HEK293 (cell line): ENCODE results near the gene UBAP1L.
A peak's percentile ranks its signal among the peaks of the same experiment; 100 is the strongest.
"Not testable (repeated sequence)": the region's sequence is repeated elsewhere in the genome, so short reads cannot be mapped to it uniquely, and the experiment has no call there.

ENCODE experiments used
- CTCF ChIA-PET: fragments of 350-600 bp; formaldehyde crosslinking; extraction: SDS; loops from one replicate; lab custom pipeline; 2021; ENCODE audit warnings: antibody characterized with exemption; lab: Yijun Ruan, JAX
- POLR2A ChIA-PET: fragments of 300-600 bp; formaldehyde crosslinking; extraction: SDS; loops from one replicate; lab custom pipeline; 2020; ENCODE audit warnings: antibody characterized with exemption, inconsistent platforms; lab: Yijun Ruan, JAX
- H3K27ac ChIP-seq: fragments of 200-500 bp; sonication (Bioruptor generic); 2 replicates; pipeline ENCODE4 v1.5.1; 2014; ENCODE audit warnings: low read depth, low read length, control low read depth, inconsistent platforms; ENCODE audit errors: extremely low read depth
- H3K36me3 ChIP-seq, 2 experiments: fragments of 200-500 bp in 1 of 2; sonication (Bioruptor generic) in 1 of 2; 1 replicate in 1 of 2; 2 replicates in 1 of 2; pipeline ENCODE4 v1.5.1; 2014 to 2017; ENCODE audit warnings: inconsistent platforms in 2 of 2, low read length in 2 of 2; ENCODE audit not compliant: control insufficient read depth in 2 of 2, insufficient read depth in 1 of 2
- H3K4me1 ChIP-seq: fragments of 200-500 bp; sonication (Bioruptor generic); 2 replicates; pipeline ENCODE4 v1.5.1; 2014; ENCODE audit warnings: mild to moderate bottlenecking, low read length, inconsistent platforms; ENCODE audit not compliant: control insufficient read depth, insufficient read depth
- H3K4me3 ChIP-seq: 2 replicates; pipeline ENCODE4 v1.5.1; 2011; ENCODE audit warnings: low read depth, mild to moderate bottlenecking, control low read depth, low read length, moderate library complexity
- H3K9me3 ChIP-seq: fragments of 200-500 bp; sonication (Bioruptor generic); 2 replicates; pipeline ENCODE4 v1.5.1; 2014; ENCODE audit warnings: low read depth, low read length, inconsistent platforms; ENCODE audit not compliant: control insufficient read depth, insufficient read depth
- EGR2 ChIP-seq: fragments of 450-650 bp; formaldehyde crosslinking; IDR thresholded peaks from 2 replicates; pipeline ENCODE4 v1.5.1; 2016; ENCODE audit warnings: low read depth, missing biosample characterization, missing genetic modification characterization
- GLIS2 ChIP-seq: fragments of 450-650 bp; formaldehyde crosslinking; IDR thresholded peaks from 2 replicates; pipeline ENCODE4 v1.5.1; 2016; ENCODE audit warnings: missing biosample characterization, missing genetic modification characterization
- HOXD13 ChIP-seq: sonication (generic); formaldehyde crosslinking; IDR thresholded peaks from 2 replicates; pipeline ENCODE4 v1.8.0; 2022; ENCODE audit warnings: missing genetic modification reagents, borderline replicate concordance
- PRDM1 ChIP-seq: fragments of 450-650 bp; formaldehyde crosslinking; IDR thresholded peaks from 2 replicates; pipeline ENCODE4; 2016; ENCODE audit warnings: missing biosample characterization, missing genetic modification characterization
- SP2 ChIP-seq: fragments of 450-650 bp; formaldehyde crosslinking; IDR thresholded peaks from 2 replicates; pipeline ENCODE4 v1.5.1; 2016; ENCODE audit warnings: missing biosample characterization, missing genetic modification characterization
- ZBTB26 ChIP-seq: fragments of 450-650 bp; formaldehyde crosslinking; optimal IDR thresholded peaks from 2 replicates; pipeline ENCODE3; 2016; ENCODE audit warnings: missing biosample characterization, mild to moderate bottlenecking, missing genetic modification characterization
- ZFHX2 ChIP-seq: fragments of 450-650 bp; formaldehyde crosslinking; conservative IDR thresholded peaks from 2 replicates; pipeline ENCODE4 v1.5.1; 2016; ENCODE audit warnings: missing biosample characterization, missing genetic modification characterization
- ZNF16 ChIP-seq: fragments of 450-650 bp; formaldehyde crosslinking; IDR thresholded peaks from 2 replicates; pipeline ENCODE4 v1.5.1; 2016; ENCODE audit warnings: low read depth, missing biosample characterization, missing genetic modification characterization
- ZNF335 ChIP-seq: fragments of 450-650 bp; formaldehyde crosslinking; conservative IDR thresholded peaks from 2 replicates; pipeline ENCODE4 v1.5.1; 2016; ENCODE audit warnings: missing biosample characterization, missing genetic modification characterization
- ZNF404 ChIP-seq: fragments of 450-650 bp; formaldehyde crosslinking; IDR thresholded peaks from 2 replicates; pipeline ENCODE4 v1.5.1; 2017; ENCODE audit warnings: missing biosample characterization, missing genetic modification characterization
- ZNF548 ChIP-seq: fragments of 450-650 bp; formaldehyde crosslinking; IDR thresholded peaks from 2 replicates; pipeline ENCODE4 v1.5.1; 2016; ENCODE audit warnings: missing biosample characterization, missing genetic modification characterization
- ZNF629 ChIP-seq: fragments of 450-650 bp; formaldehyde crosslinking; IDR thresholded peaks from 2 replicates; pipeline ENCODE4 v1.5.1; 2017; ENCODE audit warnings: missing biosample characterization, missing genetic modification characterization
- ZNF654 ChIP-seq: fragments of 450-650 bp; formaldehyde crosslinking; IDR thresholded peaks from 2 replicates; pipeline ENCODE4 v1.5.1; 2016; ENCODE audit warnings: low read depth, missing biosample characterization, missing genetic modification characterization
- ZXDB ChIP-seq: fragments of 450-650 bp; formaldehyde crosslinking; IDR thresholded peaks from 2 replicates; pipeline ENCODE4 v1.5.1; 2016; ENCODE audit warnings: missing biosample characterization, missing genetic modification characterization

The UBAP1L gene

GRCh38 chr15:65049418-65049840, 65.6 kb downstream of the UBAP1L start:
- POLR2A ChIA-PET: no interaction called here
- Histone ChIP-seq H3K4me3 (no peak overlapping the region), H3K36me3 (no peaks in the 10 kb centered on the region), H3K4me1 (no peaks in the 10 kb centered on the region), H3K27ac (no peak overlapping the region)
- CTCF ChIA-PET: no interaction called here
- TF ChIP-seq GLIS2 (tag by site-specific recombination) (peak; percentile 27; the same call in 1 of the 2 replicates), ZBTB26 (tag by site-specific recombination) (peak; percentile 24), EGR2 (tag by site-specific recombination) (peak; percentile 66), HOXD13 (CRISPR knock-in tag) (no peak), SP2 (tag by site-specific recombination) (peak; percentile 82), ZNF335 (tag by site-specific recombination) (peak; percentile 50), ZNF16 (tag by site-specific recombination) (no peak), ZFHX2 (tag by site-specific recombination) (peak; percentile 84)
- TF ChIP-seq, all 188 proteins: peak for 6
- no peaks in the 10 kb centered on the region for H3K9me3 ChIP-seq

- no peaks in the 10 kb centered on the region for H3K9me3 ChIP-seq
- CTCF ChIA-PET: interaction anchor here (1.0 kb wide), 1 partner anchor 53 kb away, joined by 4 read pairs; no protein-coding TSS in a partner anchor
- no peak overlapping the region for H3K4me3 ChIP-seq
- H3K36me3 ChIP-seq: no peaks in the 10 kb centered on the region
- TF ChIP-seq ZNF404 (tag by site-specific recombination) (0 out of 2 replicates have a peak, but pooled peaks have one; percentile 58), ZNF654 (tag by site-specific recombination) (no peak), HOXD13 (CRISPR knock-in tag) (no peak)
- no peaks in the 10 kb centered on the region for H3K4me1 ChIP-seq
- POLR2A ChIA-PET: no interaction called here
- H3K27ac ChIP-seq: no peak overlapping the region
Observed at GRCh38 chr15:65048241-65048640, 66.8 kb downstream of the UBAP1L start.

GRCh38 chr15:65044724-65045481, 70.1 kb downstream of the UBAP1L start, which contains the start of gene SLC51B:
SLC51B (plus strand) TSS chr15:65045387; CDS start chr15:65050005, 4,618 bp downstream.
- POLR2A ChIA-PET: no interaction called here
- H3K27ac ChIP-seq: no peak within 1 kb of the TSS

GRCh38 chr15:65044218-65044617, 70.8 kb downstream of the UBAP1L start:
- POLR2A ChIA-PET, H3K4me3 ChIP-seq: not testable (repeated sequence)
- CTCF ChIA-PET: interaction anchor here (0.7 to 2.5 kb wide), 4 partner anchors 11 to 314 kb away, joined by 3 to 10 read pairs (median 3); no protein-coding TSS in a partner anchor

More at GRCh38 chr15:65044724-65045481, 70.1 kb downstream of the UBAP1L start, which contains the start of gene SLC51B:
- CTCF ChIA-PET: interaction anchor here (0.5 to 1.3 kb wide), 3 partner anchors 10 to 314 kb away, joined by 3 to 4 read pairs (median 3); no protein-coding TSS in a partner anchor
- H3K4me3 ChIP-seq: no peak within 1 kb of the TSS
- no peaks in the 10 kb centered on the region for H3K4me1 ChIP-seq
- no peaks in the 10 kb centered on the region for H3K36me3 ChIP-seq
- 0 out of 2 replicates have a peak, but pooled peaks have one; percentile 51 for TF ChIP-seq EGR2 (tag by site-specific recombination)
- TF ChIP-seq PRDM1 (tag by site-specific recombination): 0 out of 2 replicates have a peak, but pooled peaks have one; percentile 7
- TF ChIP-seq ZNF548 (tag by site-specific recombination): no peak
- no peak for TF ChIP-seq ZXDB (tag by site-specific recombination)
- H3K9me3 ChIP-seq: no peaks in the 10 kb centered on the region

More at GRCh38 chr15:65044218-65044617, 70.8 kb downstream of the UBAP1L start:
- peak; percentile 60 for TF ChIP-seq ZNF629 (tag by site-specific recombination)
- peak; percentile 67; the same call in 1 of the 2 replicates for TF ChIP-seq EGR2 (tag by site-specific recombination)
- peak; percentile 85 for TF ChIP-seq ZFHX2 (tag by site-specific recombination)
- not testable (repeated sequence) for H3K4me1 ChIP-seq, H3K36me3 ChIP-seq, H3K27ac ChIP-seq, H3K9me3 ChIP-seq
